Mucosa of stomach (tissue), 1 donor: ENCODE results near the gene VPS16.
"Not testable (repeated sequence)": the region's sequence is repeated elsewhere in the genome, so short reads cannot be mapped to it uniquely, and the experiment has no call there.

Experiments used
- H3K27me3 ChIP-seq: one replicate; pipeline ENCODE4 v1.7.0; 2013; ENCODE audit warnings: mild to moderate bottlenecking, low read length; ENCODE audit not compliant: control insufficient read depth, insufficient read depth
- H3K36me3 ChIP-seq: one replicate; pipeline ENCODE4 v1.7.0; 2013; ENCODE audit warnings: low read length; ENCODE audit not compliant: control insufficient read depth, insufficient read depth
- H3K4me1 ChIP-seq: one replicate; pipeline ENCODE4 v1.7.0; 2013; ENCODE audit warnings: mild to moderate bottlenecking, low read length; ENCODE audit not compliant: control insufficient read depth, insufficient read depth
- H3K4me3 ChIP-seq: one replicate; pipeline ENCODE4 v1.7.0; 2013; ENCODE audit warnings: low read length
- H3K9ac ChIP-seq: one replicate; pipeline ENCODE4 v1.7.0; 2013; ENCODE audit warnings: mild to moderate bottlenecking, low read length, moderate library complexity
- H3K9me3 ChIP-seq: one replicate; pipeline ENCODE4 v1.7.0; 2013; ENCODE audit warnings: mild to moderate bottlenecking, low read length, moderate library complexity; ENCODE audit not compliant: control insufficient read depth
- donor health status: Pancreatic carcinoma.

The VPS16 gene

DNA sequence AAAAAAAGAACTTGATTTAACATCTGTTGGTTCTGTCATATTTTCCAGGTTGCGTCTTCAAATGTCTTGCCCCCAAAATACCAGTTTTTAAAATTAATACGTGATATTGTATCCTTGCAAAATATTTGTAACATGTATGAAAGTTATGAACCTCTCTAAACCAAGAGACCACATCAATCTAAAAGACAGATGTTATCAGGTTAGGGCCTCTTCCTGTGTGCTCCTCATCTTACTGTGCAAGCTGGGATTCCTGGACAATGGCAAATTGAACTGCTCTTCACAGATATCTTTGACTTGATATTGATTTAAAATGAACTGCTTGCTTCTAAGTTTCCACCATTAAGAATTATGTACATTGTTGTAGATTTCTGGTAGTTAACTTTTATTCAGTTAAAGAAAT, 14.8 kb upstream of the VPS16 start:
- Histone ChIP-seq H3K4me3 (no peak overlapping the region), H3K36me3 (no peaks in the 10 kb centered on the region), H3K9ac (no peak overlapping the region), H3K27me3 (peaks cover 35% of the 10 kb centered on the region), H3K4me1 (no peaks in the 10 kb centered on the region), H3K9me3 (no peaks in the 10 kb centered on the region)

- Histone ChIP-seq H3K4me1 (no peaks in the 10 kb centered on the region), H3K4me3 (no peak overlapping the region), H3K9me3 (no peaks in the 10 kb centered on the region), H3K27me3 (peaks cover 27% of the 10 kb centered on the region), H3K36me3 (no peaks in the 10 kb centered on the region), H3K9ac (no peak overlapping the region)
Measured at GRCh38 chr20:2826655-2827054, 13.9 kb upstream of the VPS16 start.

GRCh38 chr20:2829376-2829775, 11.2 kb upstream of the VPS16 start:
- Histone ChIP-seq H3K9me3 (no peaks in the 10 kb centered on the region), H3K36me3 (no peaks in the 10 kb centered on the region), H3K27me3 (peaks cover 22% of the 10 kb centered on the region), H3K4me1 (no peaks in the 10 kb centered on the region), H3K9ac (no peak overlapping the region), H3K4me3 (no peak overlapping the region)

DNA sequence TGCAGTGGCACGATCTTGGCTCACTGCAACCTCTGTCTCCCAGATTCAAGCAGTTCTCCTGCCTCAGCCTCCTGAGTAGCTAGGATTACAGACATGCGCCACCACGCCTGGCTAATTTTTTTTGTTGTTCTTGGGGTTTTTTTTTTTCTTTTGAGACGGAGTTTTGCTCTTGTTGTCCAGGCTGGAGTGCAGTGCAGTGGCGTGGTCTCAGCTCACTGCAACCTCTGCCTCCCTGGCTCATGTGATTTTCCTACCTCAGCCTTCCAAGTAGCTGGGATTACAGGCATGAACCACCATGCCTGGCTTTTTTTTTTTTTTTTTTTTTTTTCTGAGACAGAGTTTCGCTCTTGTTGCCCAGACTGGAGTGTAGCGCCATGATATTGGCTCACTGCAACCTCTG, 9.3 kb upstream of the VPS16 start:
- not testable (repeated sequence) for H3K4me3 ChIP-seq, H3K9ac ChIP-seq, H3K36me3 ChIP-seq, H3K4me1 ChIP-seq, H3K9me3 ChIP-seq
- H3K27me3 ChIP-seq, result peaks cover 16% of the 10 kb centered on the region

DNA sequence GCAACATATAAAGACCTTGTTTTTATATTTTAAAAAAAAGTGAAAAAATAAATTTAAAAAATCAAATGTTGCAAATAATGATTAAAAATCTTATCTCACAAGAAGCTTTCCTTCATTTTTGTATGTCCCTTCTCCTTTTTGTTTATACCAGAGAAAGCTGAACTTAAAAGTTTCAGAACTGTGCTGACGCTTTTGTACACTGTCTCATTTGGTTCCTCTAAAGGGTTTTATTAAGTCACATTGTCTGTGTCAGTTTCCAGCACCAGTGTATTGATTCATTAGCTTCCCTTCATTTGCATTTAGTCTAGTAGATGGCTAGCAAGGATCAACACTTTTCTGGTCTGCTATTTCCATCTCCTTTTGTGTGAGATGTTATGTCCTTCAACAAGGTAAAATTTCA, 6.8 kb upstream of the VPS16 start:
- H3K27me3 ChIP-seq, result no peaks in the 10 kb centered on the region

GRCh38 chr20:2834401-2835110, 6.0 kb upstream of the VPS16 start:
- peaks cover under 1% of the 10 kb centered on the region for H3K4me1 ChIP-seq
- H3K9me3 ChIP-seq, result no peaks in the 10 kb centered on the region
- H3K36me3 ChIP-seq, result no peaks in the 10 kb centered on the region

More for the DNA sequence above, 6.8 kb upstream of the VPS16 start:
- H3K4me1 ChIP-seq, result no peaks in the 10 kb centered on the region
- no peaks in the 10 kb centered on the region for H3K36me3 ChIP-seq
- no peak overlapping the region for H3K4me3 ChIP-seq
- H3K9ac ChIP-seq, result no peak overlapping the region
- H3K9me3 ChIP-seq, result no peaks in the 10 kb centered on the region

DNA sequence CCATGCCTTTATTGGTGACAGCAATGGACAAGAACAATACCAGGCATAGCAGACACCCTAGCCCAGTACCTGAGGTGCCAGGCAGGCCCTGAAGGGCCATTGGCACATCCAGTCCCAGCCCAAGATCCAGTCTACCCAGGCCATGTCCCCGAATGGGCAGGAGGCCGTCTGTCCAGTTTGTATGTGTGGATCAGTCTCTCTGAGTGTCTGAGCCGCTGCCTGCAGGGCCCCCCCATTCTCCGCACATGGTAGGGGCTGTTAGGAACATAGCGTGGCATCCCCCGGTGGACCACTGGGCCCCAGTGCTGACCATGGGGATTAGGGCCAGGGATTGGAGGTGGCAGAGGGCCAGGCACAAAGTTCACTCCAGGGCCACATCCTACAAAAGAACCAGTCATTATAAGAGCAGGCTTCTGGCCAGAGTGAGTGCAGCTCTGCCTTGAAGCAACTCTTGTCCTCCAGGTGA, 5.2 kb upstream of the VPS16 start:
- no peak overlapping the region for H3K9ac ChIP-seq
- no peak overlapping the region for H3K4me3 ChIP-seq
- H3K36me3 ChIP-seq, result no peaks in the 10 kb centered on the region
- H3K4me1 ChIP-seq, result peaks cover 9% of the 10 kb centered on the region
- no peaks in the 10 kb centered on the region for H3K27me3 ChIP-seq
- H3K9me3 ChIP-seq, result no peaks in the 10 kb centered on the region

More at GRCh38 chr20:2834401-2835110, 6.0 kb upstream of the VPS16 start:
- Histone ChIP-seq H3K9ac (no peak overlapping the region), H3K4me3 (no peak overlapping the region), H3K27me3 (no peaks in the 10 kb centered on the region)

DNA sequence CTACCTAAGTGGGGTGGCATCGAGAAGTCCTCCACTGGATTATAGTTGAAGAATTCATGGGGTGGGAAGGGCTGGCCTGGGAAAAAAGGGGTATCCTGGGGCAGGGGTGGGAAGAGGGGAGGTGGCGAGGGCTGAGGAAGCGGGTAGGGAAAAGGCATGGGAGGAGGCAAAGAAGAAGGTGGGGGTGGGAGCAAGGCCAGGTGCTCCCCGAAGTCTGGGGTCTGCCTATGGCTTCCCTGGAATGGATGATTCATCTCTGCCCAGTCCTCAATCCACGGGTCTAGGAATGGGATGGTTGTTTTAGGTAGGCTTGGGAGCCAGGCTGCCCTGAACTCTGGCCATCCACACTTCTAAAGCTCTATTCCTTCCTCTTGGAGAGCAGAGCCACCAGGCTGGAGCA, 4.5 kb upstream of the VPS16 start:
- no peak overlapping the region for H3K4me3 ChIP-seq
- H3K36me3 ChIP-seq, result no peaks in the 10 kb centered on the region
- no peaks in the 10 kb centered on the region for H3K9me3 ChIP-seq
- H3K9ac ChIP-seq, result no peak overlapping the region
- H3K27me3 ChIP-seq, result no peaks in the 10 kb centered on the region
- H3K4me1 ChIP-seq, result peaks cover 10% of the 10 kb centered on the region

GRCh38 chr20:2837221-2837960, 3.2 kb upstream of the VPS16 start:
- Histone ChIP-seq H3K9ac (no peak overlapping the region), H3K27me3 (no peaks in the 10 kb centered on the region), H3K9me3 (no peaks in the 10 kb centered on the region), H3K4me3 (no peak overlapping the region), H3K4me1 (peaks cover 17% of the 10 kb centered on the region), H3K36me3 (no peaks in the 10 kb centered on the region)

- H3K9ac ChIP-seq, result no peak overlapping the region
- no peaks in the 10 kb centered on the region for H3K36me3 ChIP-seq
- no peaks in the 10 kb centered on the region for H3K27me3 ChIP-seq
- H3K4me3 ChIP-seq, result no peak overlapping the region
- peaks cover 17% of the 10 kb centered on the region for H3K4me1 ChIP-seq
- no peaks in the 10 kb centered on the region for H3K9me3 ChIP-seq
Measured at GRCh38 chr20:2838170-2838797, 2.3 kb upstream of the VPS16 start.

DNA sequence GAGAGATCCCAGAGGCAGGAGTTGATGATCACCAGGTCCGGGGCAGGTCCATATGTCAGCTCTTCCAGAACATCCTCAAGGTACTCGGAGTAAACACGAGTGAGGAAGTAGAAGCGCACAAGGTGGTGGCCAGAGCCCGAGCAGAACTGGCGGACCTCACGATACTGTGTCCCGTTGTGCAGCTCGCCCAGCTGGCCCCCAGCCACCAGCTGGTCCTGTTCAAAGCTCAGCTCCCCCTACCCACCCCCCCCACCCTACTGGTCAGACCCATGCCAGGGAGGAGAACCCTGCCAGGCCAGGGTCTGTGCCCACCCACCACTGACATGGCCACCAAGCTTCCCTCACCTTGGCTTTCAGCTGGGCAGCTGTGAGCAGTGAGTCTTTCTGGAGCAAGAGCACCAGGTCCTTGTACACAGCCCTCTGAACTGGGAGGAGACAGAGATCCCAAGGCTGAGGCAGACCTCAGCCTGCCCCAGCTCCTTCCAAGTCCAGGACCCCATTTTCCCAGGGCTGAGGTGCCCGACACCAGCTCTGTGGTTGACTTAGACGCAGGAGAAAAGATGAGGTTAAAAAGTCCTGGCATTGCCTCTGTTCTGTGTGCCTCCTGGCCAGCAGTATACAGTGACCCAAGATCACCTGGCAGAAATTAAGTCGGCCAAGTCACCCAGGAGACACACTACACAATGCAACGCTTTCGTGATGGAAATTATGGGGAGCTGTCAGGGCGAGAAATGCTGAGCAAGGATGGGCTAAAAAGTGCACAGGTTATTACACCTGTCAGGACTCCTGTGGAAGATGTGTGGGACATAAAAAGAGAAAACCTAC, 1.5 kb upstream of the VPS16 start:
- no peak overlapping the region for H3K4me3 ChIP-seq
- no peaks in the 10 kb centered on the region for H3K9me3 ChIP-seq
- H3K4me1 ChIP-seq, result peaks cover 17% of the 10 kb centered on the region
- H3K9ac ChIP-seq, result no peak overlapping the region
- no peaks in the 10 kb centered on the region for H3K36me3 ChIP-seq
- H3K27me3 ChIP-seq, result no peaks in the 10 kb centered on the region
